Stimulated activated CD4-positive, alpha-beta T cell treated with anti-CD3 and anti-CD28 coated beads, Interleukin-12 subunit alpha, Interleukin-12 subunit beta, amount 100 ng/mL, for 24 hours (primary cell): ENCODE results near the gene RGS7.
"Not testable (repeated sequence)": the region's sequence is repeated elsewhere in the genome, so short reads cannot be mapped to it uniquely, and the experiment has no call there.

Source experiments
- DNase-seq, 2 experiments: peaks; one replicate each; pipeline ENCODE4 v3.0.0-alpha.2; 2020; ENCODE audit warnings: low read depth in 2 of 2

The RGS7 gene

GRCh38 chr1:241212628-241213027 is 144.4 kb downstream of the RGS7 start:
- no peak for DNase-seq

GRCh38 chr1:241208910-241209379 is 148.1 kb downstream of the RGS7 start:
- no peak for DNase-seq

- no peak for DNase-seq
Observed at GRCh38 chr1:241203817-241204216, 153.2 kb downstream of the RGS7 start.

GRCh38 chr1:241202401-241202800 is 154.6 kb downstream of the RGS7 start:
- no peak for DNase-seq

GRCh38 chr1:241186716-241187115 is 170.3 kb downstream of the RGS7 start:
- DNase-seq: no peak

- no peak for DNase-seq
Observed at GRCh38 chr1:241181971-241182370, 175.0 kb downstream of the RGS7 start.

GRCh38 chr1:241181471-241181870 is 175.5 kb downstream of the RGS7 start:
- DNase-seq: no peak

- no peak for DNase-seq
Observed at GRCh38 chr1:241180569-241180968, 176.4 kb downstream of the RGS7 start.

GRCh38 chr1:241177660-241178059 is 179.3 kb downstream of the RGS7 start:
- no peak for DNase-seq

- DNase-seq: no peak
Observed at GRCh38 chr1:241172486-241172885, 184.5 kb downstream of the RGS7 start.

GRCh38 chr1:241171991-241172390 is 185.0 kb downstream of the RGS7 start:
- no peak for DNase-seq

- DNase-seq: no peak
Observed at GRCh38 chr1:241167121-241167630, 189.8 kb downstream of the RGS7 start.

GRCh38 chr1:241166625-241167024 is 190.4 kb downstream of the RGS7 start:
- no peak for DNase-seq

- not testable (repeated sequence) for DNase-seq
Observed at GRCh38 chr1:241165256-241165655, 191.7 kb downstream of the RGS7 start.

GRCh38 chr1:241163363-241163762 is 193.6 kb downstream of the RGS7 start:
- no peak for DNase-seq

GRCh38 chr1:241161188-241161689 is 195.8 kb downstream of the RGS7 start:
- DNase-seq: no peak

- DNase-seq: no peak
Observed at GRCh38 chr1:241157435-241157834, 199.6 kb downstream of the RGS7 start.

GRCh38 chr1:241156231-241156965 is 200.6 kb downstream of the RGS7 start:
- no peak for DNase-seq

GRCh38 chr1:241145881-241146280 is 211.1 kb downstream of the RGS7 start:
- DNase-seq: no peak

- DNase-seq: no peak
Observed at GRCh38 chr1:241143765-241144442, 213.1 kb downstream of the RGS7 start.

- DNase-seq: no peak
Observed at GRCh38 chr1:241142493-241142892, 214.5 kb downstream of the RGS7 start.

GRCh38 chr1:241141646-241142045 is 215.4 kb downstream of the RGS7 start:
- DNase-seq: not testable (repeated sequence)

GRCh38 chr1:241140670-241141069 is 216.3 kb downstream of the RGS7 start:
- no peak for DNase-seq
